ENCODE measurements around the gene FGD2.

FGD2 gene

GRCh38 chr6:36997811-36998722 is 7.4 kb upstream of the FGD2 start:
- peak; percentile 61 for DNase-seq

- no peak for DNase-seq
These were observed 6.8 kb upstream of the FGD2 start for GRCh38 chr6:36998723-36999038.

GRCh38 chr6:36999061-36999750 is 6.2 kb upstream of the FGD2 start:
- peak; percentile 75 for DNase-seq

GRCh38 chr6:36999751-37000125 is 5.7 kb upstream of the FGD2 start:
- no peak for DNase-seq

GRCh38 chr6:37004044-37004980 is 1.1 kb upstream of the FGD2 start:
- DNase-seq: no peak

- no peak for DNase-seq
These were observed 542 bp downstream of the FGD2 start for GRCh38 chr6:37005827-37006567.

GRCh38 chr6:37006793-37007339 is 1.4 kb downstream of the FGD2 start:
- no peak for DNase-seq

GRCh38 chr6:37007340-37008043 is 2.0 kb downstream of the FGD2 start:
- no peak for DNase-seq

- no peak for DNase-seq
These were observed 3.3 kb downstream of the FGD2 start for GRCh38 chr6:37008484-37009465.

GRCh38 chr6:37010402-37010892 is 5.0 kb downstream of the FGD2 start:
- no peak for DNase-seq

- no peak for DNase-seq
These were observed 6.4 kb downstream of the FGD2 start for GRCh38 chr6:37011656-37012378.

- DNase-seq: no peak
These were observed 8.3 kb downstream of the FGD2 start for GRCh38 chr6:37013516-37014491.

- no peak for DNase-seq
These were observed 9.2 kb downstream of the FGD2 start for GRCh38 chr6:37014667-37015066.

GRCh38 chr6:37015532-37015931 is 10.1 kb downstream of the FGD2 start:
- DNase-seq: no peak

- no peak for DNase-seq
These were observed 11.5 kb downstream of the FGD2 start for GRCh38 chr6:37016995-37017394.

- DNase-seq: no peak
These were observed 12.2 kb downstream of the FGD2 start for GRCh38 chr6:37017606-37018197.

- DNase-seq: peak; percentile 82
These were observed 13.0 kb downstream of the FGD2 start for GRCh38 chr6:37018198-37019064.
